ENCODE data around the gene PHACTR1. TPM values are rescaled to one million over a fixed set of nuclear protein-coding genes. Genes with fewer than 3 reads are reported as not detected.

PHACTR1 gene
- total and polyA plus RNA-seq, 9 of the 15 experiments (the other 6 are each of a cell fraction or from before 2014, with no cell fraction given) = 11.5 to 32.6 (median 22.0) TPM

DNA sequence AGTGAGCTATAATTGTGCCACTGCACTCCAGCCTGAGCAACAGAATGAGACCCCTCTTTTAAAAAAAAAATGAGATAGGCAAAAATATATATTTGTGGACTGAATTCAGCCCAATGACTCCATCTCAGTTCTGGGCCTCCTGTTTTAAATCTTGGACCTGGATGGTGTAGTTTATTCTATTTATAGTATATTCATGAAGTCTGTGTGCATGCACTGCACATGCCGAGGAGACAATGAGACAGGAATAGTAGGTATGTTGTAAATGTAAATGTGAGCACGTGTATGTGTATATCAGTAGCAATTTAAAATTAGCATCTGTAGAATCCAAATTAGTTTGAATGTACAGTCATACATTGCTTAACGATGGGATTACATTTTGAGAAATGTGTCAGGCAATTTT lies 520.8 kb downstream of the PHACTR1 start:
- in situ Hi-C loops (cut with MboI) (no loop called here), intact Hi-C loops (cut with micrococcal nuclease) (no loop called here)
- Histone ChIP-seq H3K4me1 (replicated peaks in 1 of 2; ENCODE audit: control insufficient read depth in 2 of 2, insufficient read depth in 2 of 2, low read length in 2 of 2) (no peaks in the 10 kb centered on the region), H3K27ac (ENCODE audit: extremely low read depth, low read depth, low read length) (no peak overlapping the region), H4K20me1 (replicated peaks; ENCODE audit: control insufficient read depth, insufficient read depth, low read length) (no peaks in the 10 kb centered on the region), H3K9me1 (ENCODE audit: control insufficient read depth, insufficient read depth, low read length) (no peaks in the 10 kb centered on the region), H3K36me3 (ENCODE audit: control insufficient read depth, insufficient read depth, low read length) (no peaks in the 10 kb centered on the region), H3K9me3 (replicated peaks; ENCODE audit: control insufficient read depth, insufficient read depth, low read depth, low read length) (no peaks in the 10 kb centered on the region), H3K4me3 (no peak overlapping the region), H3K27me3 (ENCODE audit: control insufficient read depth in 2 of 2, insufficient read depth in 2 of 2, low read length in 2 of 2) (peaks cover 14 to 17% of the 10 kb centered on the region in 2 experiments; a peak in 4 of 5 replicates), H3K4me2 (ENCODE audit: insufficient read depth, low read length) (no peak overlapping the region), H3K9ac (ENCODE audit: insufficient read depth in 1 of 2, low read depth in 2 of 2, low read length in 2 of 2) (no peak overlapping the region), H3K79me2 (ENCODE audit: control insufficient read depth, insufficient read depth, low read length) (no peaks in the 10 kb centered on the region), H2AFZ (ENCODE audit: low read depth, low read length) (no peak overlapping the region)
- TF ChIP-seq CBX8 (IDR thresholded peaks at IDR 0.05; ENCODE audit: borderline replicate concordance, extremely low read depth, low read depth, low read length, poor library complexity, severe bottlenecking) = no peak
- TF ChIP-seq ZNF124 (CRISPR knock-in tag; IDR thresholded peaks at IDR 0.05) = no peak
- no peak for TF ChIP-seq ZNF778 (CRISPR knock-in tag; IDR thresholded peaks at IDR 0.05)
- no peak for TF ChIP-seq PHF8 (IDR thresholded peaks at IDR 0.05; ENCODE audit: borderline replicate concordance, low read length)
- no peak for TF ChIP-seq ZNF668 (CRISPR knock-in tag; IDR thresholded peaks at IDR 0.05)
- TF ChIP-seq ZNF707 (CRISPR knock-in tag; conservative IDR thresholded peaks at IDR 0.05) = no peak
- no peak for TF ChIP-seq TAF7 (tag; IDR thresholded peaks at IDR 0.05)
- TF ChIP-seq ZNF766 (CRISPR knock-in tag; conservative IDR thresholded peaks at IDR 0.05) = no peak
- TF ChIP-seq CSDE1 (IDR thresholded peaks at IDR 0.05) = no peak
- TF ChIP-seq ZNF174 (CRISPR knock-in tag; IDR thresholded peaks at IDR 0.05) = no peak
- no peak for TF ChIP-seq TCFL5 (CRISPR knock-in tag; conservative IDR thresholded peaks at IDR 0.05)
- no peak for TF ChIP-seq ETV6 (IDR thresholded peaks at IDR 0.05; ENCODE audit: borderline replicate concordance in 1 of 2, low read depth in 2 of 2, low read length in 1 of 2)
- TF ChIP-seq ETV6 (CRISPR knock-in tag; IDR thresholded peaks at IDR 0.05; ENCODE audit: borderline replicate concordance) = no peak
- TF ChIP-seq ZFX (CRISPR knock-in tag; IDR thresholded peaks at IDR 0.05) = no peak
- TF ChIP-seq MAFG (tag; conservative IDR thresholded peaks at IDR 0.05) = no peak
- TF ChIP-seq NFXL1 (CRISPR knock-in tag; IDR thresholded peaks at IDR 0.05) = no peak
- TF ChIP-seq, protein P1, sequence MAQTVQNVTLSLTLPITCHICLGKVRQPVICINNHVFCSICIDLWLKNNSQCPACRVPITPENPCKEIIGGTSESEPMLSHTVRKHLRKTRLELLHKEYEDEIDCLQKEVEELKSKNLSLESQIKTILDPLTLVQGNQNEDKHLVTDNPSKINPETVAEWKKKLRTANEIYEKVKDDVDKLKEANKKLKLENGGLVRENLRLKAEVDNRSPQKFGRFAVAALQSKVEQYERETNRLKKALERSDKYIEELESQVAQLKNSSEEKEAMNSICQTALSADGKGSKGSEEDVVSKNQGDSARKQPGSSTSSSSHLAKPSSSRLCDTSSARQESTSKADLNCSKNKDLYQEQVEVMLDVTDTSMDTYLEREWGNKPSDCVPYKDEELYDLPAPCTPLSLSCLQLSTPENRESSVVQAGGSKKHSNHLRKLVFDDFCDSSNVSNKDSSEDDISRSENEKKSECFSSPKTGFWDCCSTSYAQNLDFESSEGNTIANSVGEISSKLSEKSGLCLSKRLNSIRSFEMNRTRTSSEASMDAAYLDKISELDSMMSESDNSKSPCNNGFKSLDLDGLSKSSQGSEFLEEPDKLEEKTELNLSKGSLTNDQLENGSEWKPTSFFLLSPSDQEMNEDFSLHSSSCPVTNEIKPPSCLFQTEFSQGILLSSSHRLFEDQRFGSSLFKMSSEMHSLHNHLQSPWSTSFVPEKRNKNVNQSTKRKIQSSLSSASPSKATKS (CRISPR knock-in tag; IDR thresholded peaks at IDR 0.05) = no peak
- TF ChIP-seq, protein P2, sequence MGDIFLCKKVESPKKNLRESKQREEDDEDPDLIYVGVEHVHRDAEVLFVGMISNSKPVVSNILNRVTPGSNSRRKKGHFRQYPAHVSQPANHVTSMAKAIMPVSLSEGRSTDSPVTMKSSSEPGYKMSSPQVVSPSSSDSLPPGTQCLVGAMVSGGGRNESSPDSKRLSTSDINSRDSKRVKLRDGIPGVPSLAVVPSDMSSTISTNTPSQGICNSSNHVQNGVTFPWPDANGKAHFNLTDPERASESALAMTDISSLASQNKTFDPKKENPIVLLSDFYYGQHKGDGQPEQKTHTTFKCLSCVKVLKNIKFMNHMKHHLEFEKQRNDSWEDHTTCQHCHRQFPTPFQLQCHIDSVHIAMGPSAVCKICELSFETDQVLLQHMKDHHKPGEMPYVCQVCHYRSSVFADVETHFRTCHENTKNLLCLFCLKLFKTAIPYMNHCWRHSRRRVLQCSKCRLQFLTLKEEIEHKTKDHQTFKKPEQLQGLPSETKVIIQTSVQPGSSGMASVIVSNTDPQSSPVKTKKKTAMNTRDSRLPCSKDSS (IDR thresholded peaks at IDR 0.05; ENCODE audit: low read depth, partially characterized antibody) = no peak
- no peak for TF ChIP-seq GTF2F1 (IDR thresholded peaks at IDR 0.05; ENCODE audit: low read depth, low read length)
- DNase-seq (ENCODE audit: extremely low read depth in 1 of 4, low spot score in 3 of 4) = no peak
- no TSS peak for BruUV-seq (replicated peaks)
- CTCF ChIA-PET (ENCODE audit: low intra/inter-chr PET ratio) = no interaction called here
- POLR2A ChIA-PET = interaction anchor here (0.6 kb wide), 1 partner anchor 39 kb away, joined by 3 read pairs; no protein-coding TSS in a partner anchor
- FAIRE-seq = no peak
- ATAC-seq = no peak
- 1% methylated on average over 3 of the region's 3 CpGs for WGBS (ENCODE audit: insufficient coverage, low coverage, missing lambda C conversion rate)
